Body of pancreas (tissue), 4 donors: ENCODE results near the gene RIPK1. TPM values are rescaled to one million over a fixed set of nuclear protein-coding genes. Genes with fewer than 3 reads are reported as not detected.

Experiments used
- ATAC-seq: fragments of 150-250 bp; one replicate; pipeline ENCODE4 v1.9.1; 2016
- DNase-seq, 4 donors: peaks; one replicate each; pipeline ENCODE4 v3.0.0-alpha.2; 2019
- H3K27ac ChIP-seq, 4 donors: fragments of 200-600 bp; sonication (generic); 1 replicate in 3 of 4; 2 replicates in 1 of 4; pipeline versions ENCODE4 v1.5.1 to v1.6.1; 2016 to 2019; ENCODE audit warnings: mild to moderate bottlenecking in 1 of 4, mixed read lengths in 1 of 4, moderate library complexity in 1 of 4
- H3K27me3 ChIP-seq, 2 donors: fragments of 200-600 bp; sonication (generic); one replicate each; pipeline ENCODE4 v1.6.0; 2016; ENCODE audit warnings: mild to moderate bottlenecking in 1 of 2
- H3K36me3 ChIP-seq, 2 donors: fragments of 200-600 bp; sonication (generic); replicated peaks in 1 of 2; 2 replicates each; pipeline ENCODE4 v1.5.1; 2016; ENCODE audit warnings: low read depth in 2 of 2; ENCODE audit not compliant: insufficient read depth in 1 of 2
- H3K4me1 ChIP-seq: fragments of 200-600 bp; sonication (generic); one replicate; pipeline ENCODE4 v1.6.0; 2016
- H3K4me3 ChIP-seq, 2 donors: fragments of 200-600 bp; sonication (generic); 1 replicate in 1 of 2; 2 replicates in 1 of 2; pipeline ENCODE4 v1.5.1; 2016 to 2019
- H3K9me3 ChIP-seq, 3 donors: fragments of 200-600 bp; sonication (generic); 1 replicate in 2 of 3; 2 replicates in 1 of 3; pipeline ENCODE4 v1.5.1; 2016
- CTCF ChIP-seq, 7 experiments: fragments of 450-650 bp in 4 of 7; fragments of 200-600 bp in 3 of 7; sonication (generic) in 3 of 7; IDR thresholded peaks; one replicate each; pipeline ENCODE4 v1.5.1; 2016 to 2019; ENCODE audit warnings: antibody characterized with exemption in 7 of 7
- POLR2A ChIP-seq, 3 donors: fragments of 450-650 bp; IDR thresholded peaks; one replicate each; pipeline ENCODE4 v1.6.1; 2016; ENCODE audit warnings: antibody characterized with exemption in 3 of 3, mild to moderate bottlenecking in 2 of 3
- WGBS, 2 donors: methylation state at CpG; one replicate each; pipeline ENCODE4 v1.1.5; 2017; 5-methylcytosine and 5-hydroxymethylcytosine counted together
- intact Hi-C: fragments of 100-400 bp; cut with DNase I; formaldehyde crosslinking; loops from one replicate; pipeline ENCODE4 v1.15.1; 2023
- total RNA-seq, 2 donors: library from RNA; depleted of rRNA; stranded (reverse); fragments of >200 nt; gene quantifications; one replicate each; pipeline ENCODE4 v1.1.0, GENCODE V29; 2016

Gene RIPK1
- total RNA-seq, 2 donors from 2014 or later: 11.4 to 14.2 TPM

GRCh38 chr6:3102875-3103274 lies 34.6 kb downstream of the RIPK1 start:
- H3K4me1 ChIP-seq: no peaks in the 10 kb centered on the region
- H3K36me3 ChIP-seq: peaks cover 17 to 19% of the 10 kb centered on the region in 2 donors
- no peak overlapping the region for H3K27ac ChIP-seq
- no peak for ATAC-seq
- no peaks in the 10 kb centered on the region for H3K9me3 ChIP-seq
- 87 to 90% methylated on average over 3 of the region's 3 CpGs for WGBS, 2 donors
- no peak for TF ChIP-seq POLR2A (IDR thresholded peaks at IDR 0.05)
- H3K4me3 ChIP-seq: no peak overlapping the region
- no peaks in the 10 kb centered on the region for H3K27me3 ChIP-seq
- intact Hi-C loops: no loop called here
- DNase-seq: no peak

GRCh38 chr6:3108746-3109414 lies 40.6 kb downstream of the RIPK1 start:
- H3K36me3 ChIP-seq: peaks cover 21 to 22% of the 10 kb centered on the region in 2 donors
- H3K4me3 ChIP-seq: no peak overlapping the region
- H3K27me3 ChIP-seq: no peaks in the 10 kb centered on the region
- intact Hi-C loops: no loop called here
- no peaks in the 10 kb centered on the region for H3K4me1 ChIP-seq
- DNase-seq: no peak
- no peaks in the 10 kb centered on the region for H3K9me3 ChIP-seq
- no peak overlapping the region for H3K27ac ChIP-seq
- TF ChIP-seq POLR2A (IDR thresholded peaks at IDR 0.05): no peak
- no peak for TF ChIP-seq CTCF (IDR thresholded peaks at IDR 0.05)
- ATAC-seq: no peak
- WGBS, 2 donors: 88 to 90% methylated on average over 10 of the region's 10 CpGs

- Histone ChIP-seq H3K36me3 (peaks cover 18 to 21% of the 10 kb centered on the region in 2 donors), H3K4me3 (no peak overlapping the region), H3K4me1 (no peaks in the 10 kb centered on the region), H3K27ac (no peak overlapping the region), H3K27me3 (no peaks in the 10 kb centered on the region), H3K9me3 (no peaks in the 10 kb centered on the region)
- no peak for TF ChIP-seq CTCF (IDR thresholded peaks at IDR 0.05)
- no peak for TF ChIP-seq POLR2A (IDR thresholded peaks at IDR 0.05)
- no peak for ATAC-seq
- intact Hi-C loops: no loop called here
- no peak for DNase-seq
- 87 to 93% methylated on average over 3 of the region's 3 CpGs for WGBS, 2 donors
These were observed 41.5 kb downstream of the RIPK1 start for GRCh38 chr6:3109761-3110160.

GRCh38 chr6:3114377-3114776 lies 46.1 kb downstream of the RIPK1 start:
- Histone ChIP-seq H3K9me3 (no peaks in the 10 kb centered on the region), H3K27me3 (no peaks in the 10 kb centered on the region), H3K36me3 (peaks cover 4 to 5% of the 10 kb centered on the region in 2 donors), H3K4me3 (no peak overlapping the region), H3K4me1 (peaks cover 7% of the 10 kb centered on the region), H3K27ac (no peak overlapping the region)
- intact Hi-C loops: no loop called here
- TF ChIP-seq POLR2A (IDR thresholded peaks at IDR 0.05): no peak
- TF ChIP-seq CTCF (IDR thresholded peaks at IDR 0.05): no peak
- ATAC-seq (no peak), DNase-seq (no peak)
- WGBS, 2 donors: 92 to 94% methylated on average over 6 of the region's 6 CpGs

- peak; percentile 0 for ATAC-seq
- H3K27ac ChIP-seq: peak overlapping the region; percentile 80 to 98 (median 94)
- intact Hi-C loops: no loop called here
These were observed 49.6 kb downstream of the RIPK1 start for GRCh38 chr6:3117912-3118352.

More at GRCh38 chr6:3117912-3118352, 49.6 kb downstream of the RIPK1 start:
- no peaks in the 10 kb centered on the region for H3K27me3 ChIP-seq
- 15 to 25% methylated on average over 5 to 8 of the region's 8 CpGs for WGBS, 2 donors
- H3K4me1 ChIP-seq: peaks cover 22% of the 10 kb centered on the region
- TF ChIP-seq CTCF (IDR thresholded peaks at IDR 0.05) (no peak), POLR2A (IDR thresholded peaks at IDR 0.05) (no peak)
- no peak for DNase-seq
- peaks cover 0 to 2% of the 10 kb centered on the region in 2 donors for H3K36me3 ChIP-seq
- no peaks in the 10 kb centered on the region for H3K9me3 ChIP-seq
- H3K4me3 ChIP-seq: peak overlapping the region; percentile 69 to 77
